Keratinocyte (primary cell): ENCODE data around the gene MVP. TPM values are rescaled to one million over a fixed set of nuclear protein-coding genes. Genes with fewer than 3 reads are reported as not detected.
"Not testable (repeated sequence)": the region's sequence is repeated elsewhere in the genome, so short reads cannot be mapped to it uniquely, and the experiment has no call there.

Experiments
- DNase-seq: peaks from one replicate; pipeline ENCODE4 v3.0.0-alpha.2; 2011; ENCODE audit warnings: low read depth, missing footprints, low spot score
- FAIRE-seq: peaks from 2 replicates; lab custom pipeline; 2011; peaks lifted over from hg19 to GRCh38; lab: Jason Lieb, UNC
- H2AFZ ChIP-seq: 2 replicates; pipeline ENCODE4 v1.6.0; 2012; ENCODE audit warnings: low read length, control low read depth, inconsistent platforms; ENCODE audit not compliant: control insufficient read depth
- H3K27ac ChIP-seq: 2 replicates; pipeline ENCODE4 v1.5.1; 2011; ENCODE audit warnings: low read length; ENCODE audit not compliant: control insufficient read depth, insufficient read depth
- H3K27me3 ChIP-seq: 3 replicates; pipeline ENCODE4 v1.6.0; 2011; ENCODE audit warnings: low read length; ENCODE audit not compliant: control insufficient read depth, insufficient read depth; ENCODE audit errors: extremely low read depth
- H3K36me3 ChIP-seq, 2 experiments: 2 replicates in 1 of 2; 3 replicates in 1 of 2; pipeline ENCODE4 v1.5.1; 2011; ENCODE audit warnings: low read length in 2 of 2, mild to moderate bottlenecking in 1 of 2; ENCODE audit not compliant: control insufficient read depth in 2 of 2, insufficient read depth in 2 of 2; ENCODE audit errors: extremely low read depth in 1 of 2
- H3K4me1 ChIP-seq: 3 replicates; pipeline ENCODE4 v1.5.1; 2011; ENCODE audit warnings: low read length; ENCODE audit not compliant: control insufficient read depth, insufficient read depth; ENCODE audit errors: extremely low read depth
- H3K4me2 ChIP-seq: 3 replicates; pipeline ENCODE4 v1.6.0; 2011; ENCODE audit warnings: low read depth, low read length; ENCODE audit not compliant: control insufficient read depth, insufficient read depth; ENCODE audit errors: extremely low read depth
- H3K4me3 ChIP-seq, 3 experiments: fragments of 200-600 bp in 1 of 3; sonication (generic) in 1 of 3; 2 replicates in 2 of 3; 3 replicates in 1 of 3; pipeline ENCODE4 v1.5.1; 2011 to 2016; ENCODE audit warnings: low read length in 3 of 3, mild to moderate bottlenecking in 3 of 3, control low read depth in 2 of 3, inconsistent platforms in 1 of 3, low read depth in 1 of 3, mixed read lengths in 1 of 3, mixed run types in 1 of 3, moderate library complexity in 1 of 3; ENCODE audit not compliant: control insufficient read depth in 2 of 3, insufficient read depth in 2 of 3; ENCODE audit errors: extremely low read depth in 1 of 3
- H3K79me2 ChIP-seq: 2 replicates; pipeline ENCODE4 v1.6.0; 2012; ENCODE audit warnings: low read length; ENCODE audit not compliant: control insufficient read depth, insufficient read depth
- H3K9ac ChIP-seq: 3 replicates; pipeline ENCODE4 v1.6.0; 2011; ENCODE audit warnings: low read length; ENCODE audit not compliant: control insufficient read depth, insufficient read depth; ENCODE audit errors: extremely low read depth
- H3K9me1 ChIP-seq: 3 replicates; pipeline ENCODE4 v1.6.0; 2011; ENCODE audit warnings: low read length; ENCODE audit not compliant: control insufficient read depth, insufficient read depth; ENCODE audit errors: extremely low read depth
- H3K9me3 ChIP-seq: 2 replicates; pipeline ENCODE4 v1.5.1; 2012; ENCODE audit warnings: low read depth, low read length; ENCODE audit not compliant: control insufficient read depth
- H4K20me1 ChIP-seq: 3 replicates; pipeline ENCODE4 v1.6.0; 2011; ENCODE audit warnings: low read length; ENCODE audit not compliant: control insufficient read depth, insufficient read depth; ENCODE audit errors: extremely low read depth
- CTCF ChIP-seq, 3 experiments: IDR thresholded peaks in 1 of 3; conservative IDR thresholded peaks in 1 of 3; optimal IDR thresholded peaks in 1 of 3; 2 replicates in 2 of 3; 3 replicates in 1 of 3; pipeline versions ENCODE3 to v1.5.1; 2011; ENCODE audit warnings: low read length in 3 of 3, mild to moderate bottlenecking in 3 of 3, moderate library complexity in 2 of 3, control low read depth in 1 of 3, inconsistent platforms in 1 of 3; ENCODE audit not compliant: insufficient read depth in 2 of 3; ENCODE audit errors: extremely low read depth in 1 of 3
- EZH2 ChIP-seq: IDR thresholded peaks from one replicate; pipeline ENCODE4 v1.6.1; 2012; ENCODE audit warnings: inconsistent platforms, mild to moderate bottlenecking, low read length, moderate library complexity
- dilution Hi-C: fragments of 300-500 bp; cut with MboI; formaldehyde crosslinking; loops from one replicate; pipeline ENCODE4 v1.7.0; 2020; ENCODE audit warnings: low sequenced_read_pairs; ENCODE audit not compliant: extremely low pct_ligation_motif_present
- polyA plus RNA-seq, 5 experiments: library from polyadenylated mRNA; depleted of rRNA in 3 of 5; stranded (reverse) in 3 of 5; stranded (forward) in 1 of 5; unstranded in 1 of 5; fragments of >200 nt; gene quantifications; 1 replicate in 1 of 5; 2 replicates in 3 of 5; 3 replicates in 1 of 5; pipeline versions ENCODE4 v1.2.1 to v1.2.3, GENCODE V29; 2011 to 2012; ENCODE audit warnings: missing spikeins in 2 of 5, low read depth in 1 of 5, low replicate concordance in 1 of 5

Gene MVP
- polyA plus RNA-seq, 1 donor (not counting 4 experiments of a cell fraction or from before 2014, with no cell fraction given) = 148 TPM

GRCh38 chr16:29883987-29884386, 63.7 kb downstream of the MVP start:
- FAIRE-seq = no peak
- H3K9me3 ChIP-seq = no peaks in the 10 kb centered on the region

DNA sequence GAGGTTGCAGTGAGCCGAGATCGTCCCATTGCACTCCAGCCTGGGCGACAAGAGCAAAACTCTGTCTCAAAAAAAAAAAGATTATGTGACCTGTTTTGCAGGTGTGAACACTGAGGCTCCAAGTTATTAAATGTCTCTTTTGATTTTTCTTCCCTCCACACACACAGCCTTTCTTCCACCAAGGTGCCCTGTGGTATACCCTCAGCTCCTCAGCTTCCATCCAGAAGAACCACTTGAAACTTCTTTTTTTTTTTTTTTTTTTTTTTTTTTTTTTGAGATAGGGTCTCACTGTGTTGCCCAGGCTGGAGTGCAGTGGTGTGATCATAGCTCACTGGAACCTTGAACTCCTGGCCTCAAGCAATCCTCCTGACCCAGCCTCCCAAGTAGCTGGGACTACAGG, 69.1 kb downstream of the MVP start:
- DNase-seq, H3K9me1 ChIP-seq, H3K27ac ChIP-seq, H3K4me2 ChIP-seq, H3K79me2 ChIP-seq, H3K4me3 ChIP-seq, FAIRE-seq, H3K9me3 ChIP-seq, H3K27me3 ChIP-seq, H3K36me3 ChIP-seq, H3K4me1 ChIP-seq, H4K20me1 ChIP-seq, H3K9ac ChIP-seq, dilution Hi-C loops, H2AFZ ChIP-seq: not testable (repeated sequence)

More at GRCh38 chr16:29883987-29884386, 63.7 kb downstream of the MVP start:
- no peak for DNase-seq
- no peaks in the 10 kb centered on the region for H3K79me2 ChIP-seq
- TF ChIP-seq EZH2 (no peak), CTCF (optimal IDR thresholded peaks at IDR 0.05 in 1 of 3, IDR thresholded peaks at IDR 0.05 in 1 of 3, conservative IDR thresholded peaks at IDR 0.05 in 1 of 3; ENCODE audit: extremely low read depth in 1 of 3, insufficient read depth in 2 of 3, low read length in 3 of 3) (no peak)
- dilution Hi-C loops = no loop called here
- H2AFZ ChIP-seq = no peak overlapping the region
- H3K4me3 ChIP-seq = no peak overlapping the region
- no peaks in the 10 kb centered on the region for H3K4me1 ChIP-seq
- no peaks in the 10 kb centered on the region for H3K36me3 ChIP-seq
- no peaks in the 10 kb centered on the region for H3K27me3 ChIP-seq
- no peak overlapping the region for H3K9ac ChIP-seq
- no peaks in the 10 kb centered on the region for H3K9me1 ChIP-seq
- no peak overlapping the region for H3K4me2 ChIP-seq
- no peaks in the 10 kb centered on the region for H4K20me1 ChIP-seq
- no peak overlapping the region for H3K27ac ChIP-seq
